Stimulated activated naive CD8-positive, alpha-beta T cell treated with anti-CD3 and anti-CD28 coated beads, Interleukin-15, Interleukin-2, amounts not matched to agents 100 ng/mL and 50 ng/mL, for 24 hours (primary cell): ENCODE data around the gene TRAF6.

ENCODE experiments used
- H3K27ac Mint-ChIP-seq: one replicate; pipeline ENCODE4 v1.8.0; 2021; ENCODE audit warnings: mild to moderate bottlenecking, mixed read lengths
- H3K27me3 Mint-ChIP-seq: one replicate; pipeline ENCODE4 v1.8.0; 2021; ENCODE audit warnings: mixed read lengths
- H3K36me3 Mint-ChIP-seq: one replicate; pipeline ENCODE4 v1.8.0; 2021; ENCODE audit warnings: low read depth, mixed read lengths
- H3K4me1 Mint-ChIP-seq: one replicate; pipeline ENCODE4 v1.8.0; 2021; ENCODE audit warnings: low read depth, mixed read lengths
- H3K4me3 Mint-ChIP-seq: one replicate; pipeline ENCODE4 v1.8.0; 2021; ENCODE audit warnings: mild to moderate bottlenecking, mixed read lengths
- H3K9me3 Mint-ChIP-seq: one replicate; pipeline ENCODE4 v1.8.0; 2021; ENCODE audit warnings: mixed read lengths

The TRAF6 gene

GRCh38 chr11:36456156-36456555 lies 53.9 kb downstream of the TRAF6 start:
- Mint-ChIP-seq H3K4me1 (peaks cover 36% of the 10 kb centered on the region), H3K4me3 (no peak overlapping the region), H3K36me3 (peaks cover 7% of the 10 kb centered on the region), H3K27me3 (no peaks in the 10 kb centered on the region), H3K9me3 (no peaks in the 10 kb centered on the region), H3K27ac (no peak overlapping the region)

GRCh38 chr11:36455658-36456111 lies 54.4 kb downstream of the TRAF6 start:
- Mint-ChIP-seq H3K36me3 (peaks cover 7% of the 10 kb centered on the region), H3K9me3 (no peaks in the 10 kb centered on the region), H3K4me3 (no peak overlapping the region), H3K4me1 (peaks cover 40% of the 10 kb centered on the region), H3K27ac (no peak overlapping the region), H3K27me3 (no peaks in the 10 kb centered on the region)

GRCh38 chr11:36454941-36455631 lies 55.0 kb downstream of the TRAF6 start:
- Mint-ChIP-seq H3K27me3 (no peaks in the 10 kb centered on the region), H3K27ac (no peak overlapping the region), H3K4me3 (no peak overlapping the region), H3K9me3 (no peaks in the 10 kb centered on the region), H3K4me1 (peaks cover 41% of the 10 kb centered on the region), H3K36me3 (peaks cover 7% of the 10 kb centered on the region)

- no peak overlapping the region for H3K4me3 Mint-ChIP-seq
- H3K4me1 Mint-ChIP-seq = peaks cover 45% of the 10 kb centered on the region
- H3K9me3 Mint-ChIP-seq = no peaks in the 10 kb centered on the region
- H3K27ac Mint-ChIP-seq = no peak overlapping the region
- H3K27me3 Mint-ChIP-seq = no peaks in the 10 kb centered on the region
- peaks cover 7% of the 10 kb centered on the region for H3K36me3 Mint-ChIP-seq
These were observed 55.5 kb downstream of the TRAF6 start for GRCh38 chr11:36454551-36454940.

- H3K9me3 Mint-ChIP-seq = no peaks in the 10 kb centered on the region
- no peak overlapping the region for H3K4me3 Mint-ChIP-seq
- no peak overlapping the region for H3K27ac Mint-ChIP-seq
- peaks cover 7% of the 10 kb centered on the region for H3K36me3 Mint-ChIP-seq
- H3K4me1 Mint-ChIP-seq = peaks cover 45% of the 10 kb centered on the region
- H3K27me3 Mint-ChIP-seq = no peaks in the 10 kb centered on the region
These were observed 56.4 kb downstream of the TRAF6 start for GRCh38 chr11:36453678-36454077.

GRCh38 chr11:36452961-36453360 lies 57.1 kb downstream of the TRAF6 start:
- Mint-ChIP-seq H3K36me3 (peaks cover 7% of the 10 kb centered on the region), H3K27ac (peak overlapping the region; percentile 73), H3K27me3 (no peaks in the 10 kb centered on the region), H3K4me1 (peaks cover 45% of the 10 kb centered on the region), H3K4me3 (no peak overlapping the region), H3K9me3 (no peaks in the 10 kb centered on the region)

GRCh38 chr11:36452236-36452940 lies 57.7 kb downstream of the TRAF6 start:
- peak overlapping the region; percentile 12 for H3K4me3 Mint-ChIP-seq
- H3K27ac Mint-ChIP-seq = peak overlapping the region; percentile 73
- no peaks in the 10 kb centered on the region for H3K27me3 Mint-ChIP-seq
- peaks cover 11% of the 10 kb centered on the region for H3K36me3 Mint-ChIP-seq
- H3K9me3 Mint-ChIP-seq = no peaks in the 10 kb centered on the region
- H3K4me1 Mint-ChIP-seq = peaks cover 45% of the 10 kb centered on the region

- Mint-ChIP-seq H3K4me3 (no peak overlapping the region), H3K4me1 (peaks cover 45% of the 10 kb centered on the region), H3K27ac (peak overlapping the region; percentile 1), H3K27me3 (no peaks in the 10 kb centered on the region), H3K36me3 (peaks cover 11% of the 10 kb centered on the region), H3K9me3 (no peaks in the 10 kb centered on the region)
These were observed 58.4 kb downstream of the TRAF6 start for GRCh38 chr11:36451681-36452080.

GRCh38 chr11:36451045-36451444 lies 59.0 kb downstream of the TRAF6 start:
- Mint-ChIP-seq H3K27ac (no peak overlapping the region), H3K4me3 (no peak overlapping the region), H3K9me3 (no peaks in the 10 kb centered on the region), H3K27me3 (no peaks in the 10 kb centered on the region), H3K36me3 (peaks cover 7% of the 10 kb centered on the region), H3K4me1 (peaks cover 45% of the 10 kb centered on the region)

- Mint-ChIP-seq H3K27ac (no peak overlapping the region), H3K36me3 (peaks cover 7% of the 10 kb centered on the region), H3K4me3 (peak overlapping the region; percentile 36), H3K9me3 (no peaks in the 10 kb centered on the region), H3K27me3 (no peaks in the 10 kb centered on the region), H3K4me1 (peaks cover 45% of the 10 kb centered on the region)
These were observed 59.9 kb downstream of the TRAF6 start for GRCh38 chr11:36450110-36450572.

- Mint-ChIP-seq H3K27ac (no peak overlapping the region), H3K4me3 (peak overlapping the region; percentile 36), H3K27me3 (peaks cover 2% of the 10 kb centered on the region), H3K36me3 (peaks cover 7% of the 10 kb centered on the region), H3K4me1 (peaks cover 45% of the 10 kb centered on the region), H3K9me3 (no peaks in the 10 kb centered on the region)
These were observed 60.4 kb downstream of the TRAF6 start for GRCh38 chr11:36449561-36450096.

- Mint-ChIP-seq H3K36me3 (peaks cover 7% of the 10 kb centered on the region), H3K27me3 (peaks cover 3% of the 10 kb centered on the region), H3K4me1 (peaks cover 33% of the 10 kb centered on the region), H3K4me3 (no peak overlapping the region), H3K27ac (no peak overlapping the region), H3K9me3 (no peaks in the 10 kb centered on the region)
These were observed 62.1 kb downstream of the TRAF6 start for GRCh38 chr11:36447947-36448346.

- H3K36me3 Mint-ChIP-seq = peaks cover 7% of the 10 kb centered on the region
- no peak overlapping the region for H3K27ac Mint-ChIP-seq
- no peaks in the 10 kb centered on the region for H3K9me3 Mint-ChIP-seq
- peaks cover 32% of the 10 kb centered on the region for H3K4me1 Mint-ChIP-seq
- H3K27me3 Mint-ChIP-seq = peaks cover 3% of the 10 kb centered on the region
- H3K4me3 Mint-ChIP-seq = no peak overlapping the region
These were observed 62.6 kb downstream of the TRAF6 start for GRCh38 chr11:36447514-36447913.

- Mint-ChIP-seq H3K27ac (no peak overlapping the region), H3K4me3 (no peak overlapping the region), H3K36me3 (peaks cover 5% of the 10 kb centered on the region), H3K4me1 (peaks cover 26% of the 10 kb centered on the region), H3K9me3 (no peaks in the 10 kb centered on the region), H3K27me3 (peaks cover 3% of the 10 kb centered on the region)
These were observed 63.9 kb downstream of the TRAF6 start for GRCh38 chr11:36446135-36446534.

GRCh38 chr11:36443661-36444060 lies 66.4 kb downstream of the TRAF6 start:
- Mint-ChIP-seq H3K27ac (no peak overlapping the region), H3K9me3 (no peaks in the 10 kb centered on the region), H3K4me3 (no peak overlapping the region), H3K4me1 (peaks cover 11% of the 10 kb centered on the region), H3K36me3 (peaks cover 12% of the 10 kb centered on the region), H3K27me3 (peaks cover 3% of the 10 kb centered on the region)
